GM12878 (cell line): ENCODE data around the gene ELL2. TPM values are rescaled to one million over a fixed set of nuclear protein-coding genes. Genes with fewer than 3 reads are reported as not detected.

Experiments
- ATAC-seq: fragments of 200-7000 bp; cut with Tn5 transposase; 3 replicates; pipeline ENCODE4 v1.9.1; 2020; ENCODE audit warnings: mild to moderate bottlenecking, moderate library complexity
- BruUV-seq: library from RNA; stranded (reverse); fragments of 400-500 nt; replicated peaks from 2 replicates; lab custom pipeline; 2021; lab: Mats Ljungman, UMichigan
- CTCF ChIA-PET: fragments of 300-600 bp; sonication (Branson Sonifier 250); formaldehyde crosslinking; extraction: SDS; loops from one replicate; lab custom pipeline; 2021; ENCODE audit warnings: inconsistent platforms; lab: Yijun Ruan, JAX
- POLR2A ChIA-PET: fragments of 350-600 bp; formaldehyde crosslinking; extraction: SDS; loops from one replicate; lab custom pipeline; 2021; ENCODE audit warnings: inconsistent platforms; lab: Charles Lee
- RAD21 ChIA-PET: fragments of 300-600 bp; sonication (Branson Sonifier 250); formaldehyde crosslinking; loops from one replicate; lab custom pipeline; 2023; ENCODE audit warnings: antibody characterized with exemption; ENCODE audit not compliant: unreplicated experiment; lab: Charles Lee
- SMC1A ChIA-PET: fragments of 300-600 bp; sonication (Branson Sonifier 250); formaldehyde crosslinking; loops from one replicate; lab custom pipeline; 2023; ENCODE audit not compliant: unreplicated experiment, uncharacterized antibody; lab: Charles Lee
- DNase-seq: peaks from one replicate; pipeline ENCODE4 v3.0.0-alpha.2; 2011; ENCODE audit warnings: low read depth, low spot score
- FAIRE-seq: peaks from 3 replicates; lab custom pipeline; 2011; peaks lifted over from hg19 to GRCh38; lab: Jason Lieb, UNC
- H2AFZ ChIP-seq: 2 replicates; pipeline ENCODE4 v1.6.0; 2011; ENCODE audit warnings: low read depth, low read length, control low read depth; ENCODE audit not compliant: control insufficient read depth
- H3K27ac ChIP-seq: 2 replicates; pipeline ENCODE4 v1.5.1; 2011; ENCODE audit warnings: control low read depth; ENCODE audit not compliant: control insufficient read depth, insufficient read depth
- H3K27me3 ChIP-seq, 2 experiments: replicated peaks in 1 of 2; 2 replicates each; pipeline versions ENCODE4 v1.6.0 to v1.6.1; 2011; ENCODE audit warnings: low read length in 1 of 2; ENCODE audit not compliant: control insufficient read depth in 2 of 2, insufficient read depth in 2 of 2
- H3K36me3 ChIP-seq, 2 experiments: 2 replicates each; pipeline ENCODE4 v1.5.1; 2011; ENCODE audit warnings: low read length in 1 of 2; ENCODE audit not compliant: control insufficient read depth in 2 of 2, insufficient read depth in 2 of 2
- H3K4me1 ChIP-seq: 2 replicates; pipeline ENCODE4 v1.6.1; 2011; ENCODE audit warnings: mild to moderate bottlenecking, low read length, moderate library complexity, mixed read lengths; ENCODE audit not compliant: control insufficient read depth, insufficient read depth
- H3K4me2 ChIP-seq: 2 replicates; pipeline ENCODE4 v1.6.0; 2011; ENCODE audit warnings: control low read depth; ENCODE audit not compliant: control insufficient read depth, insufficient read depth
- H3K4me3 ChIP-seq: fragments of 200-600 bp; sonication (generic); 2 replicates; pipeline ENCODE4 v1.5.1; 2016
- H3K79me2 ChIP-seq: 2 replicates; pipeline ENCODE4 v1.6.0; 2011; ENCODE audit warnings: low read length; ENCODE audit not compliant: control insufficient read depth, insufficient read depth
- H3K9ac ChIP-seq: 2 replicates; pipeline ENCODE4 v1.8.0; 2011; ENCODE audit warnings: low read length, control low read depth, mixed read lengths; ENCODE audit not compliant: control insufficient read depth, insufficient read depth
- H3K9me3 ChIP-seq: replicated peaks from 3 replicates; pipeline ENCODE4 v1.5.1; 2011; ENCODE audit warnings: mild to moderate bottlenecking, low read length; ENCODE audit not compliant: control insufficient read depth, insufficient read depth
- H4K20me1 ChIP-seq: 2 replicates; pipeline ENCODE4 v1.6.0; 2011; ENCODE audit not compliant: control insufficient read depth, insufficient read depth
- ATF7 ChIP-seq: fragments of 450-650 bp; IDR thresholded peaks from 2 replicates; pipeline ENCODE4 v1.6.1; 2016; ENCODE audit warnings: low read depth, mild to moderate bottlenecking
- BHLHE40 ChIP-seq, 2 experiments: fragments of 450-650 bp in 1 of 2; IDR thresholded peaks; 2 replicates each; pipeline ENCODE4 v1.6.1; 2011 to 2017; ENCODE audit warnings: low read depth in 2 of 2, borderline replicate concordance in 1 of 2, improper control_type of control experiment in 1 of 2, low read length in 1 of 2, mild to moderate bottlenecking in 1 of 2
- CREB1 ChIP-seq: IDR thresholded peaks from 2 replicates; pipeline ENCODE4 v1.6.1; 2012; ENCODE audit warnings: low read depth, mild to moderate bottlenecking, inconsistent platforms
- CTCF ChIP-seq, 3 experiments: IDR thresholded peaks in 2 of 3; conservative IDR thresholded peaks in 1 of 3; 2 replicates each; pipeline ENCODE4 v1.5.1; 2011; ENCODE audit warnings: low read depth in 3 of 3, low read length in 3 of 3, mild to moderate bottlenecking in 3 of 3, control low read depth in 2 of 3, moderate library complexity in 2 of 3, inconsistent platforms in 1 of 3, mixed read lengths in 1 of 3; ENCODE audit not compliant: control insufficient read depth in 2 of 3, insufficient read depth in 1 of 3; ENCODE audit errors: extremely low read depth in 1 of 3
- EGR1 ChIP-seq, 2 experiments: IDR thresholded peaks; 1 replicate in 1 of 2; 2 replicates in 1 of 2; pipeline ENCODE4 v1.6.1; 2011 to 2012; ENCODE audit warnings: low read depth in 2 of 2, low read length in 2 of 2, borderline replicate concordance in 1 of 2, mild to moderate bottlenecking in 1 of 2, moderate library complexity in 1 of 2
- PAX5 ChIP-seq: IDR thresholded peaks from 2 replicates; pipeline ENCODE4 v1.6.1; 2011; ENCODE audit warnings: low read depth, low read length, borderline replicate concordance
- RAD51 ChIP-seq: fragments of 450-650 bp; IDR thresholded peaks from 2 replicates; pipeline ENCODE4 v1.6.1; 2016; ENCODE audit warnings: moderate library complexity, mild to moderate bottlenecking, inconsistent platforms
- RB1 ChIP-seq: fragments of 450-650 bp; formaldehyde crosslinking; IDR thresholded peaks from 2 replicates; pipeline ENCODE4 v1.6.1; 2017; ENCODE audit warnings: mild to moderate bottlenecking, borderline replicate concordance
- SP1 ChIP-seq: IDR thresholded peaks from one replicate; pipeline ENCODE4 v1.6.1; 2011; ENCODE audit warnings: low read depth, low read length
- TBL1XR1 ChIP-seq: IDR thresholded peaks from 2 replicates; pipeline ENCODE4 v1.6.1; 2012; ENCODE audit warnings: low read depth, low read length, improper control_type of control experiment
- ZBED1 ChIP-seq: IDR thresholded peaks from 2 replicates; pipeline ENCODE4 v1.6.1; 2016; ENCODE audit warnings: borderline replicate concordance
- ZNF274 ChIP-seq: IDR thresholded peaks from one replicate; pipeline ENCODE4 v1.8.0; 2011; ENCODE audit not compliant: insufficient read length, insufficient read depth
- ZNF384 ChIP-seq: IDR thresholded peaks from 2 replicates; pipeline ENCODE4 v1.6.1; 2012; ENCODE audit warnings: low read depth, mild to moderate bottlenecking, low read length, improper control_type of control experiment, borderline replicate concordance
- WGBS: methylation state at CpG from one replicate; pipeline ENCODE4 v1.1.6; 2016; ENCODE audit warnings: low lambda C conversion rate; ENCODE audit not compliant: insufficient replicate concordance, insufficient coverage; ENCODE audit errors: missing lambda C conversion rate; 5-methylcytosine and 5-hydroxymethylcytosine counted together
- in situ Hi-C: fragments of 300-500 bp; cut with MboI; formaldehyde crosslinking; loops from 9 replicates; pipeline ENCODE4 v1.14.3; 2018; ENCODE audit warnings: mixed read lengths
- intact Hi-C: fragments of 100-400 bp; cut with micrococcal nuclease; formaldehyde crosslinking; loops from one replicate; pipeline ENCODE4 v1.14.2; 2022; ENCODE audit not compliant: unreplicated experiment
- polyA plus RNA-seq, 11 experiments: library from polyadenylated mRNA; depleted of rRNA in 4 of 11; unstranded in 6 of 11; stranded (reverse) in 5 of 11; fragments of >200 nt; fragmentation: Nextera tagmentation in 4 of 11; fragmentation: Illumina TruSeq in 1 of 11; extraction: Ambion mirVana in 4 of 11; extraction: Trizol in 1 of 11; gene quantifications; 1 replicate in 1 of 11; 2 replicates in 10 of 11; pipeline versions ENCODE4 v1.2.1 to v1.2.3, GENCODE V29; 2011 to 2016; ENCODE audit warnings: inconsistent platforms in 2 of 11, missing spikeins in 2 of 11, low read depth in 1 of 11
- total RNA-seq, 4 experiments: library from RNA; depleted of rRNA in 3 of 4; stranded (reverse); fragments of >200 nt in 3 of 4; fragmentation: Illumina TruSeq in 1 of 4; extraction: Trizol in 1 of 4; gene quantifications; 2 replicates each; pipeline versions ENCODE4 v1.2.1 to v1.2.3, GENCODE V29; 2013 to 2021

The ELL2 gene
- total and polyA plus RNA-seq, 10 of the 15 experiments (the other 5 are each of a cell fraction or from before 2014, with no cell fraction given) = 24.2 to 91.4 (median 57.4) TPM

DNA sequence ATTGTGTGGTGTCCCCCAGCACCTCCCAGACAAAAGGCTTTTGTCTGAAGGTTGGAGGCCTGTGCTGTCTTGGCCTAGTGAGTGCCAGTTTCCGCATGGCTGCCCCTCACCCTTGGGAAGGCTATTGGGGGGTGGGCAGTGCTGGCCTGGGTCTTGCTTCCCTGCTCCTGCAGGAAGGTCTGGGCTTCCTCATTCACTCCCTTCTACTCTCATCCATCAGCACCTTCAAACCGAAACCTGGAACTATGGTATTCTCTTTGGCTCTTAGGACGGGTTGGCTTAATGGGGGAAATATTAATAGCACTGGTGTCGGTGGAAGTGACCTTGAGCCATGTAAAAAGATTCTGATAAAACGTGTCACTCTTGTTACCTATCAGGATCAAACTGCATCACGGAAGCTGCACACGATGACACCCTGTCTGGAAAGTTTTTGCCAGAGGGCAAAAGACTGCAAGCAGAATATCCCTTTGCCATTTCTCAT, 105.1 kb downstream of the ELL2 start:
- SMC1A ChIA-PET = interaction anchor here (1.0 to 18.3 kb wide), 6 partner anchors 12 to 482 kb away, joined by 3 to 289 read pairs (median 4); no protein-coding TSS in a partner anchor
- H3K9ac ChIP-seq = no peak overlapping the region
- in situ Hi-C loops = loop anchor here (5.0 kb wide), 3 partner anchors 481 to 746 kb away; no protein-coding TSS in a partner anchor
- no peaks in the 10 kb centered on the region for H4K20me1 ChIP-seq
- FAIRE-seq (no peak), ATAC-seq (no peak), DNase-seq (no peak)
- RAD21 ChIA-PET = interaction anchor here (0.6 to 13.6 kb wide), 5 partner anchors 14 to 747 kb away, joined by 3 to 182 read pairs (median 3); no protein-coding TSS in a partner anchor
- intact Hi-C loops = loop anchor here (5.0 kb wide), 2 partner anchors 221 to 581 kb away; no protein-coding TSS in a partner anchor
- H2AFZ ChIP-seq = no peak overlapping the region
- no TSS peak for BruUV-seq
- no peaks in the 10 kb centered on the region for H3K9me3 ChIP-seq
- H3K4me2 ChIP-seq = no peak overlapping the region
- no peaks in the 10 kb centered on the region for H3K27me3 ChIP-seq
- H3K27ac ChIP-seq = no peak overlapping the region
- H3K4me1 ChIP-seq = peaks cover 8% of the 10 kb centered on the region
- no peaks in the 10 kb centered on the region for H3K79me2 ChIP-seq
- TF ChIP-seq ZNF384 = no peak
- TF ChIP-seq PAX5 = peak; percentile 40; the same call in 1 of the 2 replicates
- no peaks in the 10 kb centered on the region for H3K36me3 ChIP-seq
- no peak overlapping the region for H3K4me3 ChIP-seq
- 74% methylated on average over 7 of the region's 7 CpGs for WGBS
- POLR2A ChIA-PET = no interaction called here
- CTCF ChIA-PET = interaction anchor here (0.6 to 20.1 kb wide), 10 partner anchors 8 to 745 kb away, joined by 3 to 360 read pairs (median 4); no protein-coding TSS in a partner anchor

DNA sequence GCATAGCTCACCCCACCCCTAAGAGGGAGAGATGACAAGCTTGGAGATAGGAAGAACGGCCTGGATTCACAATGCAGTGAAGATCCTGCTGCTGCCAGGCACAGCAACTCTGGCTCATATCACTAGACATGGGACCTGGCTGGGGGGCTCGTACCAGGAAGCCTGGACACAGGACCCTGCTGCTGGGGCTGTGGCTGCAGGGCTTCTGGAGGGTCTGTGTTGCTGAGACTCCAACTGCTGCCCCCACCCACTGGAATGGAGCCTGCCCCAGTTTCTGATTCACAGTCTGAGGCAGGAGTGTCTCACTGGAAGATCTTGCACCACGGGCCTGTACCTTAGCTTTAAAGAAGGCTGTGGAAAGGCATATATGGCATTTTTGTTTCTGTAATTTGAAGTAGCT, 108.2 kb downstream of the ELL2 start:
- ChIA-PET RAD21 (interaction anchor here (1.1 to 13.6 kb wide), 3 partner anchors 10 to 486 kb away, joined by 3 to 182 read pairs (median 13); no protein-coding TSS in a partner anchor), CTCF (interaction anchor here (0.7 to 20.1 kb wide), 7 partner anchors 10 to 492 kb away, joined by 3 to 360 read pairs (median 4); no protein-coding TSS in a partner anchor), POLR2A (no interaction called here), SMC1A (interaction anchor here (0.7 to 21.9 kb wide), 13 partner anchors 8 to 748 kb away, joined by 3 to 622 read pairs (median 4); partner anchors contain the start of gene GLRX)
- 37% methylated on average over 3 of the region's 3 CpGs for WGBS
- H3K4me2 ChIP-seq = no peak overlapping the region
- H3K4me3 ChIP-seq = no peak overlapping the region
- no peaks in the 10 kb centered on the region for H3K4me1 ChIP-seq
- H2AFZ ChIP-seq = no peak overlapping the region
- H3K27ac ChIP-seq = no peak overlapping the region
- no peak overlapping the region for H3K9ac ChIP-seq
- no peak for FAIRE-seq
- H3K9me3 ChIP-seq = no peaks in the 10 kb centered on the region
- in situ Hi-C loops = no loop called here
- no peaks in the 10 kb centered on the region for H3K79me2 ChIP-seq
- no peak for DNase-seq
- H4K20me1 ChIP-seq = no peaks in the 10 kb centered on the region
- no peak for ATAC-seq
- no peaks in the 10 kb centered on the region for H3K27me3 ChIP-seq
- intact Hi-C loops = no loop called here
- BruUV-seq = no TSS peak
- H3K36me3 ChIP-seq = no peaks in the 10 kb centered on the region
- TF ChIP-seq TBL1XR1 (no peak), CTCF (IDR thresholded peaks at IDR 0.05 in 2 of 3, conservative IDR thresholded peaks at IDR 0.05 in 1 of 3; ENCODE audit: control insufficient read depth in 2 of 3, extremely low read depth in 1 of 3, insufficient read depth in 1 of 3, low read depth in 3 of 3, low read length in 3 of 3) (no peak), EGR1 (IDR thresholded peaks at IDR 0.05; ENCODE audit: borderline replicate concordance in 1 of 2, low read depth in 2 of 2, low read length in 2 of 2) (no peak), ZBED1 (no peak), CREB1 (no peak), ATF7 (no peak), ZNF274 (no peak), SP1 (no peak), RAD51 (no peak), RB1 (no peak), BHLHE40 (IDR thresholded peaks at IDR 0.05; ENCODE audit: borderline replicate concordance in 1 of 2, low read depth in 2 of 2, low read length in 1 of 2) (no peak)
